ENCODE measurements around the gene MYBBP1A.

The MYBBP1A gene

GRCh38 chr17:4497101-4497824, 57.9 kb downstream of the MYBBP1A start:
- no peak overlapping the region for H3K27ac ChIP-seq
- no peak overlapping the region for H3K9ac ChIP-seq
- no peaks in the 10 kb centered on the region for H3K79me2 ChIP-seq
- H3K36me3 ChIP-seq (ENCODE audit: control insufficient read depth, insufficient read depth, low read length) = no peaks in the 10 kb centered on the region
- H3K9me3 ChIP-seq (ENCODE audit: control insufficient read depth, low read length) = no peaks in the 10 kb centered on the region
- no peaks in the 10 kb centered on the region for H3K27me3 ChIP-seq (ENCODE audit: control insufficient read depth, insufficient read depth, low read length)
- H2AFZ ChIP-seq = no peak overlapping the region
- H3K4me2 ChIP-seq (ENCODE audit: low read length) = no peak overlapping the region
- H3K4me3 ChIP-seq (ENCODE audit: low read depth, low read length) = no peak overlapping the region
- no peak for TF ChIP-seq CTCF (IDR thresholded peaks at IDR 0.05)
- no peaks in the 10 kb centered on the region for H3K4me1 ChIP-seq

DNA sequence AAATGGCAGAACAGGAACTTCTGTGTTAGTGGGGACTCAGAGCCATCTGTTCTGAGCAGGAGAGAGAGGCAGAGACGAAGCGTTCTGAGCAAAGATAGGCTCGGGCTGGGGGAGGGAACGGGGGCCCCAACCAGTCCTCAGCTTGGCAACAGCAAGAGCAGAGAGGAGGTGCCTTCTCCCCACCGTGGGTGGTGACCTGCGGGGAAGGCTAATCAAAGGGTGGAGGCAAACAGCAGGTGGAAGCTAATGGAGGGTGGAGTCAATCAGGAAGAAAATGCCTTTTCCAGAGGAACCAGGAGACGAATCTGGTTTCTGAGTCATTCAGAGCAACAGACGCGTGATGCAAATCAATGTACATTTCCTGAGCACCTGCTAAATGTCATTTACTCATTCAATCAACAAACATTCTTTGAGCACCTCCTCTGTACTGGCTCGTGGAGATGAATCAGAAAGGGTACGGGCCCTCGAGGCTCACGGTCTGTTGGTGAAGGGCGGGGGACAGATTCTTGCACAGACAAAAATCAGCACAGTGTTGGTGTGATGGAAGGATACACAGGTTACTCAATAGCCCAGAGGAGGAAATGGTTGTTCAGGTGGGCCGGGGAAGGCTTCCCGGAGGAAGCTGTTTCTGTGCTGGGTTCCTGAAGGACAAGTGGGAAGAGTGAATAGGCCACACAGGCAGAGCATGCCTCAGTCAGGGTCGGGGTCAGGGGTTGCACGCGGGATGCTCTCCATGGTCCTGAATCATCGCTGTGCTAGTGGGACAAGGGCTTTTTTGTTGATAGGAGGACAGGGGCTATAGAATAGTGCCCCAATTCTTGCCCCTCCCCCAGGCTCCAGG, 62.2 kb downstream of the MYBBP1A start:
- no peaks in the 10 kb centered on the region for H3K9me3 ChIP-seq (ENCODE audit: control insufficient read depth, low read length)
- H3K4me2 ChIP-seq (ENCODE audit: low read length) = no peak overlapping the region
- no peaks in the 10 kb centered on the region for H3K27me3 ChIP-seq (ENCODE audit: control insufficient read depth, insufficient read depth, low read length)
- no peak overlapping the region for H3K4me3 ChIP-seq (ENCODE audit: low read depth, low read length)
- H3K79me2 ChIP-seq = no peaks in the 10 kb centered on the region
- H3K36me3 ChIP-seq (ENCODE audit: control insufficient read depth, insufficient read depth, low read length) = no peaks in the 10 kb centered on the region
- no peak overlapping the region for H3K9ac ChIP-seq
- H3K4me1 ChIP-seq = no peaks in the 10 kb centered on the region
- H3K27ac ChIP-seq = no peak overlapping the region
- H2AFZ ChIP-seq = no peak overlapping the region
- no peak for TF ChIP-seq CTCF (IDR thresholded peaks at IDR 0.05)

GRCh38 chr17:4490637-4491061, 64.5 kb downstream of the MYBBP1A start:
- H3K36me3 ChIP-seq (ENCODE audit: control insufficient read depth, insufficient read depth, low read length) = no peaks in the 10 kb centered on the region
- no peak overlapping the region for H2AFZ ChIP-seq
- H3K4me2 ChIP-seq (ENCODE audit: low read length) = no peak overlapping the region
- H3K27ac ChIP-seq = no peak overlapping the region
- TF ChIP-seq CTCF (IDR thresholded peaks at IDR 0.05) = no peak
- H3K9me3 ChIP-seq (ENCODE audit: control insufficient read depth, low read length) = no peaks in the 10 kb centered on the region
- no peaks in the 10 kb centered on the region for H3K27me3 ChIP-seq (ENCODE audit: control insufficient read depth, insufficient read depth, low read length)
- no peaks in the 10 kb centered on the region for H3K79me2 ChIP-seq
- H3K4me1 ChIP-seq = no peaks in the 10 kb centered on the region
- no peak overlapping the region for H3K9ac ChIP-seq
- H3K4me3 ChIP-seq (ENCODE audit: low read depth, low read length) = no peak overlapping the region

DNA sequence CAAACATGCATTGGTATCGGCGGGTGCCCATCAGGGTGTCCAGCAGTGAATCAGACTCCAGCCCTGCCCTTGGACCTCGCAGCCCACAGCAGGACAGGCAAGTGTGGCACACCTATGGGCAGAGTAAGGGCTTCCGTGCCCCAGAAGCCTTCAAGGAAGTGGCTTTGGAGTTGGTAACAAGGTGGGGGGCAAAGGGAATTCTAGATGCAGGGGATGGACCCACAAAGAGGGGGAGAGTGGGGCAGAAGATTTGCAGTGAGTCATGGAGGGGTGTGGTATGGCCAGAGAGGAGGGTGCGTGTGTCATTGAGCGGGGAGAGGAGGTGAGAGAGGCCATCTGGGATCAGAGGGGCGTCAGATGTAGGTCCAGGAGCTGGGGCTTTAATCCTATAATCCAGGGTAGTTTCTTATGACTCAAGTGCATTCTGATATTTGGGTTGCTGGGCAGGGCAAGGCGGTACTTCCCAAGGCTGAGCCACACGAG, 65.0 kb downstream of the MYBBP1A start:
- TF ChIP-seq CTCF (IDR thresholded peaks at IDR 0.05) = no peak
- H3K9me3 ChIP-seq (ENCODE audit: control insufficient read depth, low read length) = no peaks in the 10 kb centered on the region
- no peak overlapping the region for H3K9ac ChIP-seq
- no peak overlapping the region for H3K27ac ChIP-seq
- no peaks in the 10 kb centered on the region for H3K36me3 ChIP-seq (ENCODE audit: control insufficient read depth, insufficient read depth, low read length)
- no peaks in the 10 kb centered on the region for H3K79me2 ChIP-seq
- H3K27me3 ChIP-seq (ENCODE audit: control insufficient read depth, insufficient read depth, low read length) = no peaks in the 10 kb centered on the region
- H2AFZ ChIP-seq = no peak overlapping the region
- no peaks in the 10 kb centered on the region for H3K4me1 ChIP-seq
- H3K4me2 ChIP-seq (ENCODE audit: low read length) = no peak overlapping the region
- no peak overlapping the region for H3K4me3 ChIP-seq (ENCODE audit: low read depth, low read length)

All from parathyroid adenoma (tissue), 2 donors.